NCI-H1694 (cell line): ENCODE data around the gene SUCLG2.

Experiments
- DNase-seq: peaks from one replicate; lab custom pipeline; 2025; lab: John Stamatoyannopoulos, UW

Gene SUCLG2

GRCh38 chr3:67649681-67650080 is 4.7 kb downstream of the SUCLG2 start:
- DNase-seq: no peak

GRCh38 chr3:67648701-67649100 is 5.7 kb downstream of the SUCLG2 start:
- DNase-seq: no peak

- no peak for DNase-seq
Observed at GRCh38 chr3:67648229-67648628, 6.2 kb downstream of the SUCLG2 start.

GRCh38 chr3:67647390-67647878 is 7.0 kb downstream of the SUCLG2 start:
- DNase-seq: no peak

GRCh38 chr3:67646586-67647234 is 7.7 kb downstream of the SUCLG2 start:
- DNase-seq: no peak

- no peak for DNase-seq
Observed at GRCh38 chr3:67644827-67645226, 9.6 kb downstream of the SUCLG2 start.

- DNase-seq: no peak
Observed at GRCh38 chr3:67642734-67643133, 11.7 kb downstream of the SUCLG2 start.

GRCh38 chr3:67642190-67642589 is 12.2 kb downstream of the SUCLG2 start:
- no peak for DNase-seq

- DNase-seq: no peak
Observed at GRCh38 chr3:67641451-67641850, 13.0 kb downstream of the SUCLG2 start.

- no peak for DNase-seq
Observed at GRCh38 chr3:67640023-67640660, 14.3 kb downstream of the SUCLG2 start.

GRCh38 chr3:67637255-67637900 is 17.0 kb downstream of the SUCLG2 start:
- DNase-seq: no peak

GRCh38 chr3:67635806-67636205 is 18.6 kb downstream of the SUCLG2 start:
- DNase-seq: no peak

- no peak for DNase-seq
Observed at GRCh38 chr3:67635257-67635656, 19.2 kb downstream of the SUCLG2 start.

- DNase-seq: no peak
Observed at GRCh38 chr3:67630666-67631362, 23.6 kb downstream of the SUCLG2 start.

- DNase-seq: no peak
Observed at GRCh38 chr3:67624687-67625086, 29.7 kb downstream of the SUCLG2 start.

GRCh38 chr3:67624078-67624477 is 30.3 kb downstream of the SUCLG2 start:
- DNase-seq: no peak

- DNase-seq: no peak
Observed at GRCh38 chr3:67622652-67623051, 31.8 kb downstream of the SUCLG2 start.

GRCh38 chr3:67620869-67621268 is 33.5 kb downstream of the SUCLG2 start:
- no peak for DNase-seq

- no peak for DNase-seq
Observed at GRCh38 chr3:67619991-67620390, 34.4 kb downstream of the SUCLG2 start.

GRCh38 chr3:67617518-67617917 is 36.9 kb downstream of the SUCLG2 start:
- DNase-seq: no peak

- DNase-seq: no peak
Observed at GRCh38 chr3:67616046-67616445, 38.4 kb downstream of the SUCLG2 start.

- DNase-seq: no peak
Observed at GRCh38 chr3:67614195-67614594, 40.2 kb downstream of the SUCLG2 start.

- no peak for DNase-seq
Observed at GRCh38 chr3:67610458-67610857, 44.0 kb downstream of the SUCLG2 start.
